Osteoblast (primary cell): ENCODE results near the gene MAGT1. TPM values are rescaled to one million over a fixed set of nuclear protein-coding genes. Genes with fewer than 3 reads are reported as not detected.
A peak's percentile ranks its signal among the peaks of the same experiment; 100 is the strongest.

Experiments used
- DNase-seq: peaks from one replicate; pipeline ENCODE4 v3.0.0; 2011; ENCODE audit warnings: low spot score, mixed read lengths; ENCODE audit not compliant: insufficient read length; ENCODE audit errors: missing footprints
- H2AFZ ChIP-seq: 2 replicates; pipeline ENCODE4 v1.6.0; 2011; ENCODE audit warnings: mild to moderate bottlenecking, low read length
- H3K27ac ChIP-seq: 2 replicates; pipeline ENCODE4 v1.5.1; 2011; ENCODE audit warnings: mild to moderate bottlenecking, low read depth, low read length, moderate library complexity
- H3K27me3 ChIP-seq: 2 replicates; pipeline ENCODE4 v1.6.0; 2012; ENCODE audit warnings: mild to moderate bottlenecking, control low read depth, inconsistent platforms, low read length, moderate library complexity; ENCODE audit not compliant: insufficient read depth
- H3K36me3 ChIP-seq: 2 replicates; pipeline ENCODE4 v1.5.1; 2011; ENCODE audit warnings: mild to moderate bottlenecking, low read length, control low read depth, moderate library complexity; ENCODE audit not compliant: insufficient read depth
- H3K4me1 ChIP-seq: 2 replicates; pipeline ENCODE4 v1.5.1; 2011; ENCODE audit warnings: mild to moderate bottlenecking, low read length, control low read depth, moderate library complexity; ENCODE audit not compliant: insufficient read depth
- H3K4me2 ChIP-seq: 2 replicates; pipeline ENCODE4 v1.6.0; 2011; ENCODE audit warnings: mild to moderate bottlenecking, low read length; ENCODE audit not compliant: insufficient read depth
- H3K4me3 ChIP-seq: fragments of 200-600 bp; sonication (generic); 3 replicates; pipeline ENCODE4 v1.5.1; 2012; ENCODE audit warnings: mild to moderate bottlenecking, low read length, inconsistent platforms; ENCODE audit not compliant: insufficient read depth
- H3K79me2 ChIP-seq: 2 replicates; pipeline ENCODE4 v1.6.0; 2012; ENCODE audit warnings: mild to moderate bottlenecking, low read length, control low read depth, inconsistent platforms; ENCODE audit not compliant: insufficient read depth
- H3K9me3 ChIP-seq: 2 replicates; pipeline ENCODE4 v1.5.1; 2011; ENCODE audit warnings: low read depth, low read length, control low read depth
- H4K20me1 ChIP-seq: 2 replicates; pipeline ENCODE4 v1.6.0; 2012; ENCODE audit warnings: mild to moderate bottlenecking, low read length, control low read depth; ENCODE audit not compliant: insufficient read depth
- CTCF ChIP-seq: IDR thresholded peaks from 2 replicates; pipeline ENCODE4 v1.5.1; 2011; ENCODE audit warnings: mild to moderate bottlenecking, low read depth, low read length, moderate library complexity; ENCODE audit errors: extremely low read depth
- small RNA-seq: library from RNA; depleted of rRNA; stranded (forward); fragments of <200 nt; gene quantifications from one replicate; pipeline ENCODE3, GENCODE V24; 2012
- total RNA-seq: library from RNA; depleted of rRNA; stranded (reverse); fragments of >200 nt; gene quantifications from 2 replicates; pipeline ENCODE4 v1.2.3, GENCODE V29; 2012

The MAGT1 gene
- total RNA-seq, 1 donor = 59.7 TPM

- Histone ChIP-seq H3K9me3 (no peaks in the 10 kb centered on the region), H4K20me1 (peaks cover 16% of the 10 kb centered on the region), H2AFZ (peak overlapping the region; percentile 96), H3K27me3 (no peaks in the 10 kb centered on the region), H3K79me2 (peaks cover 49% of the 10 kb centered on the region), H3K4me2 (peak overlapping the region; percentile 83), H3K4me3 (peak overlapping the region; percentile 86), H3K36me3 (no peaks in the 10 kb centered on the region), H3K27ac (peak overlapping the region; percentile 89), H3K4me1 (peaks cover 9% of the 10 kb centered on the region)
- no peak for DNase-seq
- no peak for TF ChIP-seq CTCF
These were observed 108.9 kb downstream of the MAGT1 start for GRCh38 chrX:77786365-77786680.

GRCh38 chrX:77785486-77786364, 109.5 kb downstream of the MAGT1 start, which contains the start of gene ATRX:
Gene ATRX (minus strand): TSS chrX:77786216. CDS start chrX:77786001, 215 bp downstream.
- H3K79me2 ChIP-seq = peaks cover 55% of the 10 kb centered on the region
- H3K4me3 ChIP-seq = peak within 1 kb of the TSS; percentile 86
- TF ChIP-seq CTCF = no peak
- peak within 1 kb of the TSS; percentile 96 for H2AFZ ChIP-seq
- H3K9me3 ChIP-seq = no peaks in the 10 kb centered on the region
- no peaks in the 10 kb centered on the region for H3K27me3 ChIP-seq
- DNase-seq = peak; percentile 95
- H3K4me1 ChIP-seq = peaks cover 9% of the 10 kb centered on the region
- H3K27ac ChIP-seq = peak within 1 kb of the TSS; percentile 89
- H4K20me1 ChIP-seq = peaks cover 22% of the 10 kb centered on the region
- H3K36me3 ChIP-seq = no peaks in the 10 kb centered on the region
- H3K4me2 ChIP-seq = peak within 1 kb of the TSS; percentile 83

GRCh38 chrX:77779695-77780094, 115.5 kb downstream of the MAGT1 start:
- Histone ChIP-seq H3K27ac (no peak overlapping the region), H3K27me3 (no peaks in the 10 kb centered on the region), H4K20me1 (peaks cover 46% of the 10 kb centered on the region), H3K9me3 (no peaks in the 10 kb centered on the region), H3K4me2 (no peak overlapping the region), H3K4me3 (no peak overlapping the region), H3K36me3 (no peaks in the 10 kb centered on the region), H3K4me1 (peaks cover 9% of the 10 kb centered on the region), H3K79me2 (peaks cover 92% of the 10 kb centered on the region), H2AFZ (no peak overlapping the region)
- no peak for TF ChIP-seq CTCF
- no peak for DNase-seq

- peaks cover 36% of the 10 kb centered on the region for H4K20me1 ChIP-seq
- no peak for TF ChIP-seq CTCF
- no peaks in the 10 kb centered on the region for H3K4me1 ChIP-seq
- no peaks in the 10 kb centered on the region for H3K9me3 ChIP-seq
- no peak overlapping the region for H3K4me2 ChIP-seq
- H3K4me3 ChIP-seq = no peak overlapping the region
- no peak for DNase-seq
- no peak overlapping the region for H2AFZ ChIP-seq
- no peak overlapping the region for H3K27ac ChIP-seq
- no peaks in the 10 kb centered on the region for H3K36me3 ChIP-seq
- no peaks in the 10 kb centered on the region for H3K27me3 ChIP-seq
- H3K79me2 ChIP-seq = peaks cover 91% of the 10 kb centered on the region
These were observed 118.6 kb downstream of the MAGT1 start for GRCh38 chrX:77776659-77777058.

Small RNA genes within 50 kb of the gene (small RNA-seq; reads per million reads assigned to genes)
- gene RN7SL460P = not detected
- not detected for gene RNU6-854P

Other genes starting within 250 kb of the MAGT1 start
- 79.0 and 80.3 TPM in 2 replicates for gene ATRX, start 109.2 kb downstream of the MAGT1 start, total RNA-seq
- 145 and 152 TPM in 2 replicates for gene COX7B, start 4.0 kb upstream of the MAGT1 start, total RNA-seq
- 14.4 and 16.6 TPM in 2 replicates for gene ATP7A, start 15.3 kb upstream of the MAGT1 start, total RNA-seq
- not detected in 2 replicates for gene PGAM4, start 74.2 kb upstream of the MAGT1 start, total RNA-seq
- gene PGK1, start 208.8 kb upstream of the MAGT1 start, total RNA-seq = 126 and 206 TPM in 2 replicates
- gene TAF9B, start 244.2 kb upstream of the MAGT1 start, total RNA-seq = 20.3 and 23.3 TPM in 2 replicates